HG03175 (cell line): Measurements from ENCODE around the gene YTHDF1.

Source experiments
- ATAC-seq: cut with Tn5 transposase; IDR thresholded peaks from one replicate; pipeline ENCODE4 v1.9.1; 2021; ENCODE audit warnings: mild to moderate bottlenecking, moderate library complexity; ENCODE audit not compliant: unreplicated experiment

YTHDF1 gene

GRCh38 chr20:63186528-63187316 lies 29.2 kb downstream of the YTHDF1 start:
- ATAC-seq: no peak

- no peak for ATAC-seq
Observed at GRCh38 chr20:63186084-63186483, 29.8 kb downstream of the YTHDF1 start.

GRCh38 chr20:63185215-63185796 lies 30.6 kb downstream of the YTHDF1 start:
- ATAC-seq: no peak

- ATAC-seq: no peak
Observed at GRCh38 chr20:63183422-63184146, 32.3 kb downstream of the YTHDF1 start.

GRCh38 chr20:63182946-63183415 lies 33.0 kb downstream of the YTHDF1 start:
- no peak for ATAC-seq

- ATAC-seq: no peak
Observed at GRCh38 chr20:63182425-63182824, 33.5 kb downstream of the YTHDF1 start.

GRCh38 chr20:63181226-63181625 lies 34.7 kb downstream of the YTHDF1 start:
- ATAC-seq: no peak

GRCh38 chr20:63180569-63181185 lies 35.3 kb downstream of the YTHDF1 start:
- ATAC-seq: no peak

GRCh38 chr20:63179687-63180568 lies 36.0 kb downstream of the YTHDF1 start:
- ATAC-seq: no peak

GRCh38 chr20:63178889-63179686 lies 36.8 kb downstream of the YTHDF1 start:
- ATAC-seq: no peak

- no peak for ATAC-seq
Observed at GRCh38 chr20:63178446-63178820, 37.5 kb downstream of the YTHDF1 start.

- ATAC-seq: no peak
Observed at GRCh38 chr20:63177785-63178445, 38.0 kb downstream of the YTHDF1 start.

GRCh38 chr20:63177134-63177784 lies 38.7 kb downstream of the YTHDF1 start:
- no peak for ATAC-seq

- no peak for ATAC-seq
Observed at GRCh38 chr20:63176427-63177133, 39.4 kb downstream of the YTHDF1 start.

- no peak for ATAC-seq
Observed at GRCh38 chr20:63176034-63176426, 39.9 kb downstream of the YTHDF1 start.

GRCh38 chr20:63175038-63175895 lies 40.7 kb downstream of the YTHDF1 start:
- ATAC-seq: no peak
